GM12892 (cell line): ENCODE data around the gene ROBO4.

Experiments used
- POLR2A ChIP-seq: IDR thresholded peaks from 2 replicates; pipeline ENCODE4 v1.6.1; 2011; ENCODE audit warnings: low read depth, low read length, control low read depth
- TAF1 ChIP-seq: IDR thresholded peaks from 2 replicates; pipeline ENCODE4 v1.6.1; 2011; ENCODE audit warnings: low read depth, mild to moderate bottlenecking, control low read depth, low read length, borderline replicate concordance

DNA sequence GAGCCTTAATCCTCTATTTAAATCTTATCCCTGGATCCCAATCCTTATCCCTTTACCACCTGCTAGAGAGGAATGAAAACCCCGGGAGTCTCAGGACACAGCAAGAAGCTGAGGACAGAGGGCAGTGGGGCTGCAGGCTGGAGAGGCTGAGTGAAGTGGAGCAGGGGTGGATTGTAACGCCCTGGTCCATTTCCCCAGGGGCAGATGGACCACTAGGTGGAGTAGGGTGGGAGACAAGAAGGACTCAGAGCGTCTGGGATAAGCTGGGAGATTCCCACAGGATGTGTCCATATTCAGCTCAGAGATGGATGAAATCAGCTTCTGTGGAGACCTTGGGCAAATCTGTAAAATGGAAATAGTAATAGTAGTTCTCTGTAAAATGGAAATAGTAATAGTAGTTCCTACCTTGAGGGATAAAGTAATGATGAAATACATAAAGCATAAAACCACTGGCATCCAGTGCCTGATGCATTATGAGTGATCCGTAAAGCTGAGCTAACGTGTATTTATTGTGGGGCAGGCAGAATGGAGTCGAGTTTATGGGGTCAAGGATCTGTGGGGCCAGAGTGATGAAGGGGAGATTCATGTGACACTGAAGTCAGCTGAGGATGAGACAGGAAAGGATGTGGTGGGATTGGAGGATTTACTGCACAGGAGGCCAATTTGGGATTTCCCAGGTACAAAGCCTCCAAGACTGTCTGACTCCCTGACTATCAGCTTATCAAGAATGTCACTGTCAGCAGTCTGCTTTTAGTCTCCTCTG, 1.9 kb upstream of the ROBO4 start:
- TF ChIP-seq TAF1 (no peak), POLR2A (no peak)
